ENCODE results near the gene MAPK8.

MAPK8 gene

DNA sequence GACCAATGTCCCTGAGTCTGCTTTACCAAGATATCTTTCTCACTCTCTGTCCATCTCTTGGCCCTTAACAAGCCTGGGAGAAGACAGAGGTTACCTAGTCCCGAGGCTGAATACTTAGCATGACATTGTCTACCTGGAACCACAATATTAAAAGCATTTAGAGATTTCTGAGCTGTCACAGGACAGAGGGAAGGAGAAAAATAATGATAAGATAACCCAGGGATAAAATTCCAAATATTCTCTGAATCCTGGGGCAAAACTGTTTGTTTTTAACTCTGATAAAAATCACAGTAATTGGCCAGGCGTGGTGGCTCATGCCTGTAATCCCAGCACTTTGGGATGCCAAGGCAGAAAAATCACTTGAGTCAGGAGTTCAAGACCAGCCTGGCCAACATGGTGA lies 12.0 kb upstream of the MAPK8 start:
- no peak for DNase-seq

DNA sequence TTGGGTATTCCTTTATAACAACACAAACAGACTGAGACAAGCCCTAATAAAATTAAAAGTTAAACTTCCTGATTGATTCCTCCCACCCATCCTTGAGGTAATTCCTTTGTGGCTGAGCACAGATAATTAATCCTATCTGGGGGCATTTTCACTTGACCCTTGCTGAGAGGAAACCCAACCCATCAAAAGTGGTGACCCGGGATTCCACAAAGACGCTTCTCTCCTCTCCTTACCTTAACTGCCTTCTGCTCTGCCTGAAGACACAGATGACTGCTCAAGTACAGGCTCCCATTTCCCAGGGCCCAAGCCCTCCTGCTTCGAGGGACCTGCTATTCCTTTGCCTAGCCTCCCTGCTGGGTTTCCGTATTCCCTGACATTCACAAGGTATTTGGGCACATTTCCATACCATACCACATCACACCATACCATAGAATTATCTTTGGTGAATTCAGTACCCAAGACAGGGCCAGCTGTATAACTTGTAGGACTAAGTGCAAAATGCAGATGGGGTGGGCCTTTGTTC lies 9.8 kb upstream of the MAPK8 start:
- DNase-seq = no peak

DNA sequence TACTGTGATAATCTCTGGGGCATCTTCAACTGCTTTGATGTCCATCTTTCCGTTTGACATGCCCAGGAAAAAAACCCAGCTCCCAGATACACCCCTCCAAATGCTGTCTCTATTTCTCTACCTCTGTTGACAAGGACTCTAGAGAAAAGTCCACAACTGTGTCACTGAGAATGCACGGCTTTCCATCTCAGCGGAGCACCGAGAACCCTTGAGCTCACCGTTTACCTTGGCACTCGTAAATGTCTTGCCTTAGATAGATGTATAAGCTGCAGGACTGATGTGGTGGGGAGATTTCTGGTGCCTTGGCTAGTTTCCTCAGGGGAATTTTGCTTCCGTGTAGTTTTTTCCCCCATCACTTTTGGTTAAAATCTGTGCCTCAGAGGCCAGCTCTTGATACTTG lies 7.4 kb upstream of the MAPK8 start:
- no peak for DNase-seq

DNA sequence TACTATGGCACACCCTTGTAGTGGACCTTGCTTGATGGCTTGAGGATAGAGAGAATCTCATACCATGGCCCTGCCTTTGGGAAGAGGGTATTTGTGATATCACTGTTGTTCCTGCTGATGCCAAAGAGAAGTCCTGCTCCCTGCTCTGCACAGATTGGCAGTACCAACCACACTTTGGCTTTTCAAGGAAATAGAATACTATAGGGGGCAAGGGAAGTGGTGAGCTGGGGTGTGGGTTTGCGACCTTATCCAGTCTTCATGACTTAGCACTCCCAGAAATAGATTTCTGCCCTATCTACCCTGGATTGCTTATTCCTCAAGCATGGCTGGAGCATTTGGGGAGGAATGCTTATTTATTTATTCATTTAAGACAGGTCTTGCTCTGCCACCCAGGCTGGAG lies 6.8 kb upstream of the MAPK8 start:
- DNase-seq = no peak

DNA sequence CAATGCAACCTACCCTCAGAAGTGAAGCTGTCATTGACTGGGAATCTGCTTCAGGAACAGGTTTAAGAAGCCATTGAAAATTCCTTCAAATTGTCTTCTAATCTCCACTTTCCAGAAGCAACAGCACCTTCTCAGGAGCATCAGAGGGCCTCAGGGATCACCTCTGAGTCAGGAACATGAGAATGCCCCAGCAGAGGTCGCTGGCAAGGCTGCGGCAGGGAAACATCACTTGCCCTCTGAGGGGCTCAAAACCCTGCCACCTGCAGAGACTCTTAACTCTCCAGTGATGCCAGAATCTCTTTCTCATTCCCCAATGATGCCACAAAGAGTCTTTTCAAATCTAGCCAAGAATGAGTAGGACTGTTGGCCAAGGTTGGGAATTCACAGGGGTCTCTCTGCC lies 5.9 kb upstream of the MAPK8 start:
- DNase-seq = no peak

DNA sequence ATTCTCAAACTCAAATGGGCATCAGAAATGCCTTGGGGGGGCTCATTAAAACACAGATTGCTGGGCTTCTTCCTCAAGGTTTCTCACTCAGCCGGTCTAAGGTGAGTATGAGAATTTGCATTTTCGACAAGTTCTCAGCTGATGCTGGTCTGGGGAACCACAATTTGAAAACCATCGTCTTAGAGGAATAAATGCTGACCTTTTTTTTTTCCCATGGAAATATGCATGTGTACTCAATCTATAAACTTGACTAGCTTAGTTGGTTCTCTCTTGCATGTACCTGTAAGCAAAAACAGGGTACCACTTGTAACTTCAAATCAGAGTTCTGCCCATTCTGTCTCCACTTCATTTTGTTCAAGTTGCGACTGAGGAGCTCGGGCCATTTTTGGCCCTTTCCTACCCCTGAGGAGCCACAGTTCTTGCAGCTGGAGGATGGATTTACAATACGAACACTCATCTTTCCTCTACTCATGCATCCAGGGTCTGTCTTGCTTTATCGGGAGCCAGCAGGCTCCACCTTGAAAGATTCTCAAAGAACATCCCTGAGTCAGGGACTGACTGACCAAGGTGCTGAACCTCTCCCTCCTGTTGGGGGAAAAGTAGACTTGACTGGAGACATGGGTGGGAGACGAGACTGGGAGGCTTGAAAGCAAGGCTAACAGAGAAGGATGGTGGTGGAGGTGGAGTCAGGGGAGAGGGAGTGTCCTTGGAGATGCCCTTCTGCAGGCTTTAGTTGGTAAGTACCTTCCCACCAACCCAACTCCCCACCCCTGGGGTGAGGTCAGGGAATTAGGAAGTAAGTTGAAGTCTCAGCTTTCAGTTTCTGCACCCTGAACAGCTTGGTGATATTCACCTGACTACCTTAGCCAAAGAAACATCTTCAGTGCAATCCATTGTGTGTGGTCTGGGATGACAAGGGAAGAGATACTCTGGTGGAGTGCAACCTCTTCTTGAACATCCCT lies 3.7 kb upstream of the MAPK8 start:
- DNase-seq = no peak

DNA sequence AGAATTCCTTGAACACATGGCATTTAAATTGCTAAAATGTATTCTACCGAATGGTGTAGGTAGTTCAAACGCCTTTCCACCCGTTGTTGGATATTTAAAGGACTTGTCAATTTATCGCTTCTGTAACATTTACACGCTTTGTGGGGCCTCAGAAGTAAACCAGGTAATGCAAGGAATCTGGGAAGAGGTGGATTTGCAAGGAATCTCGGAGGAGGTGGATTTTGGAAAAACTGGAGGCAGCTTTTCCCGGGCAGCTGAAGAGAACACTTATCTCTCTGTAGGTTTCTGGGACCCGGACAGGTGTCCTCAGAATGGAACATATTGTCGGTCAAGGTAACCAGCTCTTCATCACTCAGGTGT lies 592 bp upstream of the MAPK8 start:
- no peak for DNase-seq

DNA sequence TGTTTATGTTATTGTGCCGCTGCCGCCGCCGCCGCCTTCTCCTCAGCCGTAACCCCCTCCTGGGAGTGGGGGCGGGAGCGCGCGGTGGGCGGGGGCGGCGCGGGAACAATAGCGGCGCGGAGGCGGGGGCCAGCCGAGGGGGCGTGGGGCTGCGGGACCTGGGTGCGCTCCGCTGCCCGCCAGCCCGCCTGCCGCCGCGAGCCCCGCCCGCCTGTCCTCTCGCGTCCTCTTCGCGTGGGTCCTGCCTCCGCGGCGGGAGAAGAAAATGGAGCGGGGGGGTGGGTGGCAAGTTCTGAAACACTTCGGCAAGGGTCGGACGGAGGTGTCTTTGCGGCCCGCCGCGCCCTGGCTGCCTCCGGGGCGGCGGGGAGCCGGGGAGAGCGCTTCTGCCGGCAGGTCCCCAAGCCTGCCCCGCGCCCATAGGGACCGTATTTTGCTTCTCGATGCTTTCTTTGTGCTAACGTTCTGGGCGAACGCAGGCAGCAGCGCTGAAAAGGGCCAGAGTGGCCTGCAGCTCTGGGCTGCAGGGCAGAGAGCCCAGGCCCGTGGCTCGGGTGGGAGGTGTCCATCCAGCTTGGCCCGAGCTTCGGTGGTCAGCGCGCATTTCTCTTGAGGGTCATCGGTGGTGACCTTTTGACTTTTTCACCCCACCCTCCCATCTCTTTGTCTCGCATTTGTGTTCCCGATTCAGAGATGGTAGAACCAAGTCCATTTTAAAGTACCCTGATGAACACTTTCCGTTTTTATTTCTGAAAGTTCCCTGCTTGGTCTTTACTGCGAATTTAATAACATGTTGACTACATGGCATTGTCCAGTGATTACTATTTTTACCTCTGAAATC lies 613 bp downstream of the MAPK8 start:
- peak; percentile 67 for DNase-seq

DNA sequence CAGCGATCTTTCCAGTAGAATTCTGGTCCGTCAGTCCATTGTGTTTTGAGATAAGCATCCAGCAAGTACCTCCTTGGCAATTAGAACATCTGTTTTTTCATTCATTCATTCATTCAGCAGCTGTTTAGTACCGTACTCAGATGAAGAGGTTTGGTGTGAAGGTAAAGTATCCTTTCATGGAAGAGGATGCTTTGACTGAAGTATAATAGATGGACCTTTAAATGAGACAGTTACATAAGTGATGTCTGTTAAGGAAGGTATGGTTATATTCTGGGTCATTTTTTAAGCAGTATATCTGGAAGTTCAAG lies 1.2 kb downstream of the MAPK8 start:
- no peak for DNase-seq

DNA sequence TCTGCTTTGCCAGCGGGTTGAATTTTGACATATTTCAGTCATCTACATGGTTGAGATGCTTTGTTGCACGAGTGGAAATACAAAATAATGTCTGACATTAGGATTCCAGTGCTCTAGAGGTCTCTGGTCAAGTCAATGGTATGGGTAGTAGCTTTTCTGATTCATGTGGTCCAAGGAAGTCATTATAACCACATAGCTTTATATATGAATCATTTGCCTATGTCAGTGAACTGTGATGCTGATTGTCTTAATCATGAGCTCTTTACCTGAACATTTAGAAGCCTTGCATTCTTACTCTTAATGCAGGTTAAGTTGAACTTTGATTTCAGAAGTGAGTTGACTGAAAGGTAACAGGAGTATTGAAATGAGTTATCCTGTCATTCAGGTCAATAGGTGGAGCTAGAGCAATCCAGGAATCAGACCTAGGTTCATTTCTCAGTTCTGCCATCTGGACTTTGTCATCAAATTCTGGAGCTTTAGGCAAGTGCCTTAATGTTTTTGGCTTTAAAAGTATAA lies 3.3 kb downstream of the MAPK8 start:
- no peak for DNase-seq

DNA sequence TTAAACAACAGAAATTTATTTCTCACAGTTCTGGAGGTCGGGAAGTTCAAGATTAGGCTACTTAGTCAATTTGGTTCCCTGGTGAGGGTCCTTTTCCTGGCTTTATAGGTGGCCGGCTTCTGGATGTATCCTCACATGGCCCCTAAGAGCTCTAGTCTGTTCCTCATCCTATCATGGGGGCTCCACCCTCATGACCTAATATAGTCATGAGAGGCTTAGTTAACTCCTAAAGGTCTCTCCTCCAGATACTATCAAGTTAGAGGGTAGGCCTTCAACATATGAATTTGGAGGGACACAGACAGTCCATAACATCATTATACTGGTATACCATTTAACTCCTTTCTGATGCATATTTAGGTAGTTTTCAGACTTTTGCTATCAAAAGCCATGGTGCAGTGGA lies 7.6 kb downstream of the MAPK8 start:
- DNase-seq = no peak

DNA sequence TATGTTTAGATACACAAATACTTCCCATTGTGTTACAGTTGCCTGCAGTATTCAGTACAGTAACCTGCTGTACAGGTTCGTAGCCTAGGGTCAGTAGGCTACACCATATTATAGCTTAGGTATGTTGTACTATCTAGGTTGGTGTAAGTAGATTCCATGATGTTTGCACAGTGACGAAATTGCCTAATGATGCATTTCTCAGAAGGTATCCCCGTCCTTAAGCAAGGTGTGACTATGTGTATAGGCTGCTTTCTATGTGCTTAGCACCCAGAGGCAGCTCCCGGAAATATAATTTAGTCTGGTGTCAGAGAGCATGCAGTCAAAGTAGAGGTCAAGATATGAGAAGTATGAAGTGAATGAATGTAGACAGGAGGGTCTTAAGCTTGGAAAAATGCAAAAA lies 9.8 kb downstream of the MAPK8 start:
- no peak for DNase-seq

DNA sequence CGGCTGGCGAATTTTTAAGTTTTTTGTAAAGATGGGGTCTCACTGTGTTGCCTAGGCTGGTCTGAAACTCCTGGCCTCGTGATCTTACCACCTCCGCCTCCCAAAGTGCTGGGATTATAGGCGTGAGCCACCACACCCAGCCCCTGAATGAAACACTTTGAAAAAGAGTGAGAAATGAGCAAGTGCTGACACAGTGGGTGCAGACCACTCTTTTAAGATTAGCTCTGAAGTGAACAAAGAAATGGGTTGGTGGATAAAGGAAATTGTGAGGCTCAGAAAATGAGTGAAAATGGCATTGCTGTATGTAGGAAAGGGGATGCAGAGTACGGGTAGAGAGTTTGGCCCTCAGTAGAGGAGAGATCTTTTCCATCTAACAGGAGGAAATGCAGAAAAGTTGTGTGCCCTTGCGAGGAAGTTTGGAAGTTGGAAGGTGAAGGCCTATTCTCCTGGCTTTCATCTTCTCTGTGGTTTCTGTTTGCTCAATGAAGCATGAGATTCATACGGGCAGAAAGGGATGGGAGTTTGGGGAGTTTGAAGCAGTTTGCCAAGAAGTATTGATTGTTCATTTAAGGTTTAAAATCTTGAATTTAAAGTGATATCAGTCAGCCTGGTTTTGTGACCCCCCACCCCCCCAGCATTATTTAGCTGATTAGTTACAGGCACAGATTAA lies 11.0 kb downstream of the MAPK8 start:
- DNase-seq = no peak

DNA sequence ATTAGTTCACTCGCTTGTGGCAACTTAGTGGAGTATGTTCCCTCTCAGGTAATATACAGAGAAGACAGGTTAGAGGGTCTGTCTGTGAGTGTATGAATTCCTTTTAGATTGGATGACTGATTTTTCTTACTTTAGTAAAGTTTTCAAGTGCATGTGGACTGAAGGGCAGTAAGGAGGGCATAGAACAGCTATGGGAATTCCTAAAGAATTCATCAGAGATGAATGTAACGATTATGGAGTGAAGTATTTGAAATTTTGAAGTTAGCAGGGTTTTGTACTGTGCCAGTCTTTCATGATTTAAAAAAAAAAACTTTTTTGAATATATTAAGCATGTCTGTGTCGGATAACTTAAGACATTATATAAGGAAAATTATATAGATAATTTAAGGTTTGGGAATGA lies 15.5 kb downstream of the MAPK8 start:
- no peak for DNase-seq

DNA sequence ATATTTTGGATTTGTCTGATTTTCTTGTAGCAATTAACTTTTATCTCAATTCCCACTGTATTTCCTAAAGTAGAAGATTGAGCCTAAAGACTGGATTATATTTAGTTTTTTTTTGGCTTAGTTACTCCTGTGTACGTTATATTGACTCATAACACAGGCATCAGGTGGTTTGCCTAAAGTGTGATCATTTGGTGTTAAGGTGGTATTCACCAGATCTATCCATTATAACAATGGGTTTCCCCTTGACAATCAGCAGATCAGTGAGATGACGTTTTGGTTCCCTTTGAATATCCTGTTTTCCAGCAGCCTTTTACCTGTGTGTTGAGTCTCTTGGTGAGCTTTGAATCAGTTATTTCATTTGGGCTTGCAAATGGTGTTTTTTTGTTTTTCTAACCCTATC lies 18.1 kb downstream of the MAPK8 start:
- DNase-seq = no peak

DNA sequence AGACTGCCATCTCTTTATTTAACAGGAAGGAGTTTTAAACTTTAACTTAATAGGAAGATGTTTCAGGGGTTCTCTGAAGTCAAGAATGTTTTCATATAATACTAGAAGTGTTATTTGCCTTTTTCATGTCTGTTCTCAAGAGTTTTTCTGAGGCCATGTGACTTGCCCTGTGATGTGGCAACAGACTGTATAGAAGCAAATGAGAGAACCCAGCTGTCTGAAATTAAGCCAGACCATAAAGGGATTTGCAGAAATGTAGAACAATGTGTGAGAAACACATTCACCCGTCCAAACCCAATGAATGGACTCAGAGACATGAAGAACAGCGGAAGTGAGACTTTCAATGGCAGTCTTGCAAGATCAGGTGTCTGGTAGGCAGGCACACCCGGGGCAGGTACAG lies 23.8 kb downstream of the MAPK8 start:
- no peak for DNase-seq

DNA sequence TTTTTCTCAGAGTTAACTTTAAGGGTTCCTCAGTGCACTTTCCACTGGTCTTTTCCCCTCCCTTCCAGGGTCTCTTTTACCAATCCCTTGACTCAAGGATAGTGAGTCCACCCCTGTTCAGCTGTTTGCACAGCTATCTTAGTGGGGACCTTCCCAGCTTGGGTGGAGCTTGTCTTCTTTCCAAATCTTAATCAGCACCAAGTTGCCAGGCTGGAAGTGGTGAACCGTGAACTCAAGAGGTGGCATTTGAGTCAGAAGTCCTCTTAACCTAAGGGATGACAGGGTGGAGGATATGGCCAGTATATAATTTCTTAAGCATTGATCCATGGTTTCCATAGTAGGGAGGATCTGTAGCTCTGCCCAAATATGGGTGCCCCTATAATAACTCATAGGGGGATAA lies 25.0 kb downstream of the MAPK8 start:
- no peak for DNase-seq

DNA sequence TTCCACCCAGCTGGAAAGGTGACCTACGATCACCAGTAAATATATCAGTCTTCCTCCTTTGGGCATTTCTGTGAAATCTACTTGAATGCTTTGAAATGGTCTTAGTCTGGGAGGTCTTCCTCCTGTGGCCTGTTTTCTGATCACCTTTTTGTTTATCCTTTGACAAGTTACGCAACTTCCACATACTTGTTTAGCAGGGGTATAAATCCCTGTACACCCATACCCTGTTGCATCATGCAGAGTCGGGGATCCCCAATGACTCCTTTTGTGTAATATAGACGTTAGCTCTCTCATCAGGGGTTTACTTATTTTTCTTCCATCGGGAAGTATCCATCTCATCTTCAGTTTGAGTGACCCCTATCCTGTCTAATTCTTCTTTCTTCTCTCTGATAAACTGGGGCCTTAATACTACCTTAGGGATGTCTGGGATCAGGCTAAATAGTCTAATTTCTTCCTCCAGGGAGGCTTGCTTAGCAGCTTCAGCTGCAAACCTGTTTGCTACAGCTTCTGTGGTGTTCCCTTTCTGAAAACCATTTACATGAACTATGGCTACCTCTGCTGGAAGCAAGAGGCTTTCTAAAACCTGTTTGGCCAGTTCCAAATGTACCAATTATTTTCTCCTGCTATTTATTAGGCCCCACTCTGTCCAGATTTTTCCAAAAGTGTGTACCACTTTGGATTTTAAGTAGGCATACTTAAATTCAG lies 25.8 kb downstream of the MAPK8 start:
- DNase-seq = no peak

DNA sequence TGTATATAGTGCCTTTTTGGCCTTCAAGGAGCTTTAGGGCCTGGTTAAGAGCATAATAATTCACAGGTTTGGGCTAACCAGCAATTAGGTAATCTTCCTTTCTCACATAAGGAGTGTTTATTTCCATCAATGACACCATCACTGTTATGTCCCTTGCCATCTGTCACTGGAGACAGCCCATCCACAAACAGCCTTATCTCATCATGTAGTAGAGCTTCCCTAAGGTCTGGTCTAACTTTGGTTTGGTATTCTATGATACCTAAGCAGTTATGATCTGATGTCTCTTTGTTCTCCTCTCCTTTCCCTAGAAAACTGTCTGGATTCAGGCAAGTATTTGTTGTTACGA lies 26.4 kb downstream of the MAPK8 start:
- DNase-seq = no peak

DNA sequence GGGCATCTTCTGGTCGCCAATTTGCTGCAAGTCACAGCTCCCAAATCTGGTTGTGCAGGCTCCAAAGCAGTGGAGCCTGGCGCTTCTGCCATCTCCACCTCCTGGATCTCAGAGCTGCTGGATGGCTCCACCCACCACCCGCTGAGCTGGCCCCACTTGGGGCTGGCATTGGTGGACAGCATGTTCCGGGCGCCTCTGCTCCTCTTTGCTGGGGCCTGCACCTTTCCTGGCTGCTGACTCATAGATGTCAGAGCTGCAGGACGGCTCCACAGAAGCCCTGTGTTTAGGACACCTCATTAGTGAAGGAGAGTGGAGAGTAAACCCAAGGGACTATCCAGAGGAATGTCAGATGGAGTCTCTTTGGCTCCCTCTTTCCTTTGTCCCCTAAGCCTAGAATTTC lies 27.4 kb downstream of the MAPK8 start:
- no peak for DNase-seq

DNA sequence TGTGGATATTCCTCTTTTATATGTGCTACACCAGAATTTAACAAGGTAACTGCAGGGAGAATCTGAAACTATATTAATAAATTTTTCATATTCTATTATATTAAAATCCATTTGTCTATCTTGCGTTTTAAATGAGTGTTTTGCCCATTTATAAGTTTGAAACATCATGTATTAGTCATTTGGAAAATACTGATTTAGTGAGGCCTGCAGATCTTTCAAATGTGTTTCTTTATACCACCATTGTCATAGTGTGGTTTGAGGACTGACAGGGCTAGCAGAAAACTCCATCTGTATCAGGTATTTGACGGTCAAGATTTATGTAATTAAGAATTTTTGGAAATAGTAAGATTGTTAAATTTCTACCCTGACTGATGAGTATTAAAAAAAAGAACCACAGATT lies 29.3 kb downstream of the MAPK8 start:
- no peak for DNase-seq

DNA sequence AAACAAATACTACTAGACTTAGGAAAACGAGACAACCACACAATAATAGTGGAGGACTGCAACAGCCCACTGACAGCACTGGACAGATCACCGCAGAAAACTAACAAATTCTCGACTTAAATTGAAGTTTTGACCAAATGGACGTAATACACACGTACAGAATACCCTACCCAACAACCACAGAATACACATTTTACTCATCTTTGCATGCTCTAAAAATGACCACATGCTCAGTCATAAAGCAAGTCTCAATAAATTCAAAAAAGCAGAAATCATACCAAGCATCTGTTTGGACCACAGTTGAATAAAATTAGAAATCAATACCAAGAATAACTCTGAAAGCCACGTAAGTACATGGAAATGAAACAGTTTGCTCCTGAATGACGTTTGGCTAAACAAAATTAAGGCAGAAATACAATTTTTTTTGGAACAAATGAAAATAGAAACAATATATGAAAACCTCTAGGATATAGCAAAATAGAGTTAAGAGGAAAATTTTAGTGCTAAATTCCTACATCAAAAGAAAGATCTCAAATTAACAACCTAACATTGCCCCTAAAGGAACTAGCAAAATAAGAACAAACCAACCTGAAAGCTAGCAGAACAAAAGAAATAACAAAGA lies 30.6 kb downstream of the MAPK8 start:
- no peak for DNase-seq

Measured in stimulated activated CD4-positive, alpha-beta T cell treated with anti-CD3 and anti-CD28 coated beads, Interleukin-4, amount 100 ng/mL, for 1 hour (primary cell).